ENCODE measurements around the gene SND1. TPM values are rescaled to one million over a fixed set of nuclear protein-coding genes. Genes with fewer than 3 reads are reported as not detected.

SND1 gene
- total and polyA plus RNA-seq, 5 experiments from 2014 or later = 80.1 to 105 (median 86.0) TPM

GRCh38 chr7:127718340-127718679 lies 66.3 kb downstream of the SND1 start:
- POLR2A ChIA-PET = no interaction called here
- no peaks in the 10 kb centered on the region for H3K27me3 Mint-ChIP-seq
- H3K36me3 Mint-ChIP-seq = peaks cover 0 to 95% (median 49%) of the 10 kb centered on the region in 3 donors
- peaks cover 7 to 23% (median 8%) of the 10 kb centered on the region in 4 donors for H3K4me1 Mint-ChIP-seq
- DNase-seq = no peak
- no peak for ATAC-seq
- H3K9me3 Mint-ChIP-seq = no peaks in the 10 kb centered on the region
- no peak overlapping the region for H3K27ac Mint-ChIP-seq
- no peak overlapping the region for H3K4me3 Mint-ChIP-seq

- POLR2A ChIA-PET = no interaction called here
- H3K9me3 Mint-ChIP-seq = no peaks in the 10 kb centered on the region
- peaks cover 0 to 11% (median 4%) of the 10 kb centered on the region in 4 donors for H3K4me1 Mint-ChIP-seq
- no peak overlapping the region for H3K27ac Mint-ChIP-seq
- peaks cover 6 to 93% (median 26%) of the 10 kb centered on the region in 3 donors for H3K36me3 Mint-ChIP-seq
- DNase-seq = no peak
- no peaks in the 10 kb centered on the region for H3K27me3 Mint-ChIP-seq
- no peak overlapping the region for H3K4me3 Mint-ChIP-seq
- ATAC-seq = no peak
These were observed 74.5 kb downstream of the SND1 start for GRCh38 chr7:127726476-127726875.

GRCh38 chr7:127730658-127731276 lies 78.8 kb downstream of the SND1 start:
- peaks cover 0 to 87% (median 30%) of the 10 kb centered on the region in 3 donors for H3K36me3 Mint-ChIP-seq
- H3K4me1 Mint-ChIP-seq = peaks cover 0 to 25% (median 10%) of the 10 kb centered on the region in 4 donors
- no peak for DNase-seq
- H3K27ac Mint-ChIP-seq = no peak overlapping the region
- POLR2A ChIA-PET = no interaction called here
- no peaks in the 10 kb centered on the region for H3K27me3 Mint-ChIP-seq
- H3K9me3 Mint-ChIP-seq = no peaks in the 10 kb centered on the region
- no peak overlapping the region for H3K4me3 Mint-ChIP-seq
- no peak for ATAC-seq

- DNase-seq = no peak
- H3K27ac Mint-ChIP-seq = peak overlapping the region in 2 of 10 donors; percentile 16 to 88
- H3K36me3 Mint-ChIP-seq = peaks cover 0 to 83% (median 34%) of the 10 kb centered on the region in 3 donors
- ATAC-seq = no peak
- H3K9me3 Mint-ChIP-seq = no peaks in the 10 kb centered on the region
- H3K4me3 Mint-ChIP-seq = no peak overlapping the region
- peaks cover 0 to 25% (median 10%) of the 10 kb centered on the region in 4 donors for H3K4me1 Mint-ChIP-seq
- no peaks in the 10 kb centered on the region for H3K27me3 Mint-ChIP-seq
- POLR2A ChIA-PET = no interaction called here
These were observed 79.6 kb downstream of the SND1 start for GRCh38 chr7:127731431-127732080.

GRCh38 chr7:127732306-127732705 lies 80.3 kb downstream of the SND1 start:
- DNase-seq (no peak), ATAC-seq (no peak)
- Mint-ChIP-seq H3K9me3 (no peaks in the 10 kb centered on the region), H3K36me3 (peaks cover 0 to 80% (median 35%) of the 10 kb centered on the region in 3 donors), H3K27me3 (no peaks in the 10 kb centered on the region), H3K4me1 (peaks cover 0 to 27% (median 10%) of the 10 kb centered on the region in 4 donors), H3K4me3 (no peak overlapping the region), H3K27ac (no peak overlapping the region)
- POLR2A ChIA-PET = no interaction called here

- Mint-ChIP-seq H3K9me3 (no peaks in the 10 kb centered on the region), H3K4me3 (no peak overlapping the region), H3K27me3 (no peaks in the 10 kb centered on the region), H3K27ac (peak overlapping the region in 1 of 10 donors; percentile 58), H3K4me1 (peaks cover 6 to 34% (median 14%) of the 10 kb centered on the region in 4 donors), H3K36me3 (peaks cover 0 to 74% (median 34%) of the 10 kb centered on the region in 3 donors)
- no peak for DNase-seq
- POLR2A ChIA-PET = no interaction called here
- no peak for ATAC-seq
These were observed 82.0 kb downstream of the SND1 start for GRCh38 chr7:127733986-127734385.

GRCh38 chr7:127736511-127736910 lies 84.5 kb downstream of the SND1 start:
- H3K27ac Mint-ChIP-seq = no peak overlapping the region
- no peaks in the 10 kb centered on the region for H3K27me3 Mint-ChIP-seq
- ATAC-seq (no peak), DNase-seq (no peak)
- peaks cover 12 to 44% (median 19%) of the 10 kb centered on the region in 4 donors for H3K4me1 Mint-ChIP-seq
- H3K4me3 Mint-ChIP-seq = no peak overlapping the region
- POLR2A ChIA-PET = no interaction called here
- H3K36me3 Mint-ChIP-seq = peaks cover 0 to 59% (median 33%) of the 10 kb centered on the region in 3 donors
- H3K9me3 Mint-ChIP-seq = no peaks in the 10 kb centered on the region

GRCh38 chr7:127738859-127739258 lies 86.9 kb downstream of the SND1 start:
- POLR2A ChIA-PET = no interaction called here
- Mint-ChIP-seq H3K36me3 (peaks cover 0 to 41% (median 18%) of the 10 kb centered on the region in 3 donors), H3K9me3 (no peaks in the 10 kb centered on the region), H3K4me1 (peaks cover 14 to 47% (median 31%) of the 10 kb centered on the region in 4 donors), H3K27me3 (no peaks in the 10 kb centered on the region), H3K27ac (peak overlapping the region in 1 of 10 donors; percentile 65), H3K4me3 (no peak overlapping the region)
- ATAC-seq (no peak), DNase-seq (no peak)

- ATAC-seq (no peak), DNase-seq (no peak)
- H3K4me3 Mint-ChIP-seq = no peak overlapping the region
- no peaks in the 10 kb centered on the region for H3K27me3 Mint-ChIP-seq
- H3K4me1 Mint-ChIP-seq = peaks cover 21 to 63% (median 51%) of the 10 kb centered on the region in 4 donors
- POLR2A ChIA-PET = no interaction called here
- no peaks in the 10 kb centered on the region for H3K9me3 Mint-ChIP-seq
- H3K36me3 Mint-ChIP-seq = peaks cover 0 to 32% (median 13%) of the 10 kb centered on the region in 3 donors
- H3K27ac Mint-ChIP-seq = peak overlapping the region in 1 of 10 donors; percentile 44
These were observed 89.9 kb downstream of the SND1 start for GRCh38 chr7:127741764-127742375.

- DNase-seq = no peak
- POLR2A ChIA-PET = no interaction called here
- no peaks in the 10 kb centered on the region for H3K9me3 Mint-ChIP-seq
- H3K36me3 Mint-ChIP-seq = peaks cover 5 to 26% (median 13%) of the 10 kb centered on the region in 3 donors
- no peaks in the 10 kb centered on the region for H3K27me3 Mint-ChIP-seq
- peaks cover 29 to 73% (median 52%) of the 10 kb centered on the region in 4 donors for H3K4me1 Mint-ChIP-seq
- no peak for ATAC-seq
- peak overlapping the region in 1 of 10 donors; percentile 3 for H3K27ac Mint-ChIP-seq
- H3K4me3 Mint-ChIP-seq = no peak overlapping the region
These were observed 93.5 kb downstream of the SND1 start for GRCh38 chr7:127745445-127745844.

GRCh38 chr7:127751062-127751461 lies 99.1 kb downstream of the SND1 start:
- peaks cover 5 to 16% (median 9%) of the 10 kb centered on the region in 3 donors for H3K36me3 Mint-ChIP-seq
- H3K9me3 Mint-ChIP-seq = no peaks in the 10 kb centered on the region
- no peak for ATAC-seq
- H3K4me1 Mint-ChIP-seq = peaks cover 30 to 78% (median 59%) of the 10 kb centered on the region in 4 donors
- DNase-seq = no peak
- H3K27me3 Mint-ChIP-seq = no peaks in the 10 kb centered on the region
- POLR2A ChIA-PET = no interaction called here
- H3K27ac Mint-ChIP-seq = no peak overlapping the region
- no peak overlapping the region for H3K4me3 Mint-ChIP-seq

- no peak overlapping the region for H3K4me3 Mint-ChIP-seq
- H3K36me3 Mint-ChIP-seq = peaks cover 5 to 16% (median 9%) of the 10 kb centered on the region in 3 donors
- DNase-seq (no peak), ATAC-seq (no peak)
- POLR2A ChIA-PET = no interaction called here
- H3K27me3 Mint-ChIP-seq = no peaks in the 10 kb centered on the region
- no peak overlapping the region for H3K27ac Mint-ChIP-seq
- peaks cover 34 to 81% (median 62%) of the 10 kb centered on the region in 4 donors for H3K4me1 Mint-ChIP-seq
- H3K9me3 Mint-ChIP-seq = no peaks in the 10 kb centered on the region
These were observed 99.8 kb downstream of the SND1 start for GRCh38 chr7:127751490-127752448.

Measured in naive thymus-derived CD8-positive, alpha-beta T cell (primary cell).